Smooth muscle cell (in vitro differentiated cells): ENCODE results near the gene SND1. TPM values are rescaled to one million over a fixed set of nuclear protein-coding genes. Genes with fewer than 3 reads are reported as not detected.

Source experiments
- DNase-seq: peaks from one replicate; lab custom pipeline; 2025; ENCODE audit not compliant: unreplicated experiment; lab: John Stamatoyannopoulos, UW
- H2AFZ ChIP-seq: fragments of 200-600 bp; sonication (generic); 2 replicates; pipeline ENCODE4 v1.6.0; 2016; ENCODE audit warnings: antibody characterized with exemption, low read depth, mild to moderate bottlenecking
- H3F3A ChIP-seq: fragments of 200-600 bp; sonication (generic); 2 replicates; pipeline ENCODE4 v1.6.0; 2017; ENCODE audit warnings: antibody characterized with exemption, low read depth
- H3K27ac ChIP-seq: fragments of 200-600 bp; sonication (generic); 2 replicates; pipeline ENCODE4 v1.5.1; 2016; ENCODE audit warnings: low read depth, mild to moderate bottlenecking
- H3K27me3 ChIP-seq: fragments of 200-600 bp; sonication (generic); 2 replicates; pipeline ENCODE4 v1.6.1; 2016; ENCODE audit warnings: low read depth, mild to moderate bottlenecking
- H3K36me3 ChIP-seq: fragments of 200-600 bp; sonication (generic); 2 replicates; pipeline ENCODE4 v1.5.1; 2016; ENCODE audit warnings: low read depth
- H3K4me1 ChIP-seq: fragments of 200-600 bp; sonication (generic); 2 replicates; pipeline ENCODE4 v1.5.1; 2016; ENCODE audit warnings: low read depth
- H3K4me2 ChIP-seq: fragments of 200-600 bp; sonication (generic); 2 replicates; pipeline ENCODE4 v1.6.0; 2016; ENCODE audit warnings: mild to moderate bottlenecking
- H3K4me3 ChIP-seq: fragments of 200-600 bp; sonication (generic); 2 replicates; pipeline ENCODE4 v1.5.1; 2016; ENCODE audit warnings: mild to moderate bottlenecking
- H3K79me2 ChIP-seq: fragments of 200-600 bp; sonication (generic); 2 replicates; pipeline ENCODE4 v1.6.0; 2016; ENCODE audit warnings: low read depth, mild to moderate bottlenecking
- H3K9ac ChIP-seq: fragments of 200-600 bp; sonication (generic); 2 replicates; pipeline ENCODE4 v1.6.0; 2016; ENCODE audit warnings: low read depth
- H3K9me3 ChIP-seq: fragments of 200-600 bp; sonication (generic); replicated peaks from 2 replicates; pipeline ENCODE4 v1.5.1; 2016; ENCODE audit warnings: low read depth
- H4K20me1 ChIP-seq: fragments of 200-600 bp; sonication (generic); 2 replicates; pipeline ENCODE4 v1.6.0; 2016; ENCODE audit warnings: low read depth
- WGBS: methylation state at CpG from one replicate; pipeline ENCODE4 v1.1.7; 2016; ENCODE audit warnings: low lambda C conversion rate; 5-methylcytosine and 5-hydroxymethylcytosine counted together
- polyA plus RNA-seq: library from polyadenylated mRNA; unstranded; fragments of >200 nt; fragmentation: Nextera tagmentation; extraction: Ambion mirVana; gene quantifications from 2 replicates; pipeline ENCODE4 v1.2.1, GENCODE V29; 2016
- total RNA-seq: library from RNA; depleted of rRNA; stranded (reverse); fragments of >200 nt; gene quantifications from 2 replicates; pipeline ENCODE4 v1.2.3, GENCODE V29; 2014
- TF ChIP-seq, protein P1 (sequence below): fragments of 200-600 bp; sonication (generic); IDR thresholded peaks from 2 replicates; pipeline ENCODE4 v1.5.1; 2017; ENCODE audit warnings: borderline replicate concordance, mild to moderate bottlenecking, antibody characterized with exemption; ENCODE audit not compliant: insufficient read depth, poor library complexity, severe bottlenecking

The SND1 gene
- total and polyA plus RNA-seq, 2 experiments from 2014 or later: 129 to 136 TPM

GRCh38 chr7:127715901-127716300 lies 63.9 kb downstream of the SND1 start:
- TF ChIP-seq, protein P1, sequence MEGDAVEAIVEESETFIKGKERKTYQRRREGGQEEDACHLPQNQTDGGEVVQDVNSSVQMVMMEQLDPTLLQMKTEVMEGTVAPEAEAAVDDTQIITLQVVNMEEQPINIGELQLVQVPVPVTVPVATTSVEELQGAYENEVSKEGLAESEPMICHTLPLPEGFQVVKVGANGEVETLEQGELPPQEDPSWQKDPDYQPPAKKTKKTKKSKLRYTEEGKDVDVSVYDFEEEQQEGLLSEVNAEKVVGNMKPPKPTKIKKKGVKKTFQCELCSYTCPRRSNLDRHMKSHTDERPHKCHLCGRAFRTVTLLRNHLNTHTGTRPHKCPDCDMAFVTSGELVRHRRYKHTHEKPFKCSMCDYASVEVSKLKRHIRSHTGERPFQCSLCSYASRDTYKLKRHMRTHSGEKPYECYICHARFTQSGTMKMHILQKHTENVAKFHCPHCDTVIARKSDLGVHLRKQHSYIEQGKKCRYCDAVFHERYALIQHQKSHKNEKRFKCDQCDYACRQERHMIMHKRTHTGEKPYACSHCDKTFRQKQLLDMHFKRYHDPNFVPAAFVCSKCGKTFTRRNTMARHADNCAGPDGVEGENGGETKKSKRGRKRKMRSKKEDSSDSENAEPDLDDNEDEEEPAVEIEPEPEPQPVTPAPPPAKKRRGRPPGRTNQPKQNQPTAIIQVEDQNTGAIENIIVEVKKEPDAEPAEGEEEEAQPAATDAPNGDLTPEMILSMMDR: no peak
- Histone ChIP-seq H3F3A (no peaks in the 10 kb centered on the region), H3K4me3 (no peak overlapping the region), H3K27ac (no peak overlapping the region), H3K4me2 (no peak overlapping the region), H3K9ac (no peak overlapping the region), H3K9me3 (peaks cover 10% of the 10 kb centered on the region), H3K36me3 (peaks cover 34% of the 10 kb centered on the region), H3K79me2 (peaks cover 82% of the 10 kb centered on the region), H4K20me1 (peaks cover 93% of the 10 kb centered on the region), H2AFZ (no peak overlapping the region), H3K4me1 (no peaks in the 10 kb centered on the region), H3K27me3 (no peaks in the 10 kb centered on the region)
- WGBS: 97% methylated on average over 1 of the region's 1 CpG
- DNase-seq: no peak

DNA sequence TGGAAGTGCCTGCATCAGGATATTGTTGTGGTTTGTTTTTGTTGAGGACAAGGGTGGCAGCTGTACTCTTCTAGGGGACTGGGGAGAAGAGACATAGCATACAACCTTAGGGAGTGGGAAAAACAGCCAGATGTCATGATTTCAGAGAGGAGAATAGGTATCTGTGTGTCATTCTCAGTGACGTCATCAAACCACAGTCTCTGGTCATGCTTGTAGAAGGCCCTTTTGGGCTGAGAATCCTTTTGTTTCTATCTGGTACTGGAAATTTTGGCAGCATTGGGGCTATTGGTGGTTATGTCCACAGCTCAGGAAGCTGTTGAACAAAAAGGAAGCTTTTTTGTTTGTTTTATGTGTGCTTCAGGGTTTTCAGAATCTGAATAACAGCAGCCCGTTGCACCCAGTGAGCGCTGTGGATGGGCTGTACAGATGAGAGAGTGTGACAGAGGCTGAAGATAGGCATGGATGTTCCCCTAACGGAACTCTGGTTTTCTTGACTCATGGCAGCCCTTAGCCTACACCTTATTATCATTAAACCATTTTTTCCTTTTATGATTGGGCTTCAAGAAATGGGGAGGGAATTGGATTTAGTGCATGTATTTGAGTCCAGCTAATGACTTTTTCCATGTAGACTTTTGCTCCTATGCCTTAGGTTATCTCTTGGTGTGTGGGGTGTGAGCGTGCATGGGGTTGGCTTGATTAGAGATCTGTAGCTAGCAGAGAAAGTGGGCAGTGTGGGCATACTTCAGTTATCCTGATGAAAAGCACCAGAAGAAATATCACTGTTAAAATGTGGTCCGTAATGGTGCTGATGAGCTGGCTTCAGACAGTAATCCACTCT lies 65.7 kb downstream of the SND1 start:
- Histone ChIP-seq H3F3A (no peaks in the 10 kb centered on the region), H3K4me2 (no peak overlapping the region), H3K4me1 (no peaks in the 10 kb centered on the region), H3K9me3 (no peaks in the 10 kb centered on the region), H3K79me2 (peaks cover 81% of the 10 kb centered on the region), H3K9ac (no peak overlapping the region), H2AFZ (no peak overlapping the region), H3K36me3 (peaks cover 32% of the 10 kb centered on the region), H3K4me3 (no peak overlapping the region), H3K27ac (no peak overlapping the region), H3K27me3 (no peaks in the 10 kb centered on the region), H4K20me1 (peaks cover 100% of the 10 kb centered on the region)
- WGBS: 90% methylated on average over 6 of the region's 6 CpGs
- TF ChIP-seq, protein P1: no peak
- DNase-seq: no peak

DNA sequence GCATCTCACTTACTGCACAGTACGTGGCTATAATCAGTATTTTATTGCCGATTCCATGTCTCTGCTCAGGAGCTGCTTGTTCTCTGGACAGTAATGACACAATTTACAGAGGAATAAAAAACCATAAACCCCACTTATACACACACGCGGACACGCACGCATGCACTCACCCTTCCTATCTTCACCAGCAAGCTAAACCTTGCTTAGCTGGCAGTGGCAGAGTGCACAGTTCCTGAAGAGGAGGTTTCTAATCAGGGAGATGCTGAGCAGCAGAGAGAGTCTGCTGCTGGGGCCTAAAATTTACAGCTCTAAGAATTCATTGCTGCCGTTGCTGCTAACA lies 66.3 kb downstream of the SND1 start:
- H3K27ac ChIP-seq: no peak overlapping the region
- H3K79me2 ChIP-seq: peaks cover 83% of the 10 kb centered on the region
- no peaks in the 10 kb centered on the region for H3K4me1 ChIP-seq
- WGBS: 85% methylated on average over 7 of the region's 7 CpGs
- peaks cover 100% of the 10 kb centered on the region for H4K20me1 ChIP-seq
- no peak overlapping the region for H2AFZ ChIP-seq
- H3K4me3 ChIP-seq: no peak overlapping the region
- no peak for DNase-seq
- no peaks in the 10 kb centered on the region for H3K27me3 ChIP-seq
- TF ChIP-seq, protein P1: no peak
- H3K36me3 ChIP-seq: peaks cover 32% of the 10 kb centered on the region
- H3K9me3 ChIP-seq: no peaks in the 10 kb centered on the region
- no peak overlapping the region for H3K9ac ChIP-seq
- H3K4me2 ChIP-seq: no peak overlapping the region
- no peaks in the 10 kb centered on the region for H3F3A ChIP-seq

GRCh38 chr7:127726476-127726875 lies 74.5 kb downstream of the SND1 start:
- no peak overlapping the region for H3K27ac ChIP-seq
- no peaks in the 10 kb centered on the region for H3K4me1 ChIP-seq
- peaks cover 31% of the 10 kb centered on the region for H3K79me2 ChIP-seq
- H4K20me1 ChIP-seq: peaks cover 100% of the 10 kb centered on the region
- 41% methylated on average over 3 of the region's 3 CpGs for WGBS
- H3K9me3 ChIP-seq: no peaks in the 10 kb centered on the region
- H3K4me3 ChIP-seq: no peak overlapping the region
- no peaks in the 10 kb centered on the region for H3F3A ChIP-seq
- H3K36me3 ChIP-seq: peaks cover 18% of the 10 kb centered on the region
- no peak overlapping the region for H3K9ac ChIP-seq
- no peak overlapping the region for H3K4me2 ChIP-seq
- TF ChIP-seq, protein P1: no peak
- H3K27me3 ChIP-seq: no peaks in the 10 kb centered on the region
- no peak overlapping the region for H2AFZ ChIP-seq
- DNase-seq: no peak
